Stimulated activated CD4-positive, alpha-beta T cell treated with anti-CD3 and anti-CD28 coated beads, Interleukin-4, amount 100 ng/mL, for 4 hours (primary cell): ENCODE results near the gene CCDC200.
"Not testable (repeated sequence)": the region's sequence is repeated elsewhere in the genome, so short reads cannot be mapped to it uniquely, and the experiment has no call there.

ENCODE experiments used
- DNase-seq, 2 experiments: peaks; one replicate each; pipeline ENCODE4 v3.0.0-alpha.2; 2020

The CCDC200 gene

DNA sequence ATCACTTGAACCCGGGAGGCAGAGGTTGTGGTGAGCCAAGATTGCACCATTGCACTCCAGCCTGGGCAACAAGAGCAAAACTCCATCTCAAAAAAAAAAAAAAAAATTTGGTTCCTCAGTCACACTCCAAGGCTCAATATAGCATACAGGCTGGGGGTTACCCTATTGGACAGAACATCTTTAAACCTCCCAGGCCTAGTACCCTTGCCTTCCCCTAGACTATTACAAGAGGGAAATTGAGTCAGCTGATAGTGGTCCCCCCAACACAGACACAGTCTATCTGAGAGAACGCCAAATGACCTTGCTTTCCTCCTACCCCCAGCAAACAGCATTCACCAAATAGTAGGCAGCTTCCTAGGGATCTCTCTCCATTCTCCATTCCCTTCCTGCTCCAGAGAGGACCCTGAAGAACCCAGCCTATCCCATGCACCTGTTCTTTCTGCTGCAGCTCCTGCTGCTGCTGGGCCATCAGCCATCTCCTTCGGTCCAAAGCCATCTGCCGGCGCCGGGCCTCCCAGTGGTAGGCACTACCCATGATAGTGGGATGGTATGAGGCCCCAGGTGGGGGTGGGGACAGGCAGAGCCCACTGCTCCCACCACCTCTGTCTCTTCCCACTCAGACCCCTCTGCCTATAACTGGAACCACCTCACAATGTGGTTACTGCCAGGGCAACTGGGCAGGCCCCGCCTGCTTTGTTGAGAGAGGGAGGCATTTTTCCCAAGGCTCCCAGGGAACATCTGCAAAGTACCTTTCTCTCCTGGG is at the start of gene CCDC200:
Gene CCDC200, minus strand, starts transcription at position 604 of the 763 bp plus-strand sequence. Its CDS starts 69 bp downstream, at position 535.
- not testable (repeated sequence) for DNase-seq

DNA sequence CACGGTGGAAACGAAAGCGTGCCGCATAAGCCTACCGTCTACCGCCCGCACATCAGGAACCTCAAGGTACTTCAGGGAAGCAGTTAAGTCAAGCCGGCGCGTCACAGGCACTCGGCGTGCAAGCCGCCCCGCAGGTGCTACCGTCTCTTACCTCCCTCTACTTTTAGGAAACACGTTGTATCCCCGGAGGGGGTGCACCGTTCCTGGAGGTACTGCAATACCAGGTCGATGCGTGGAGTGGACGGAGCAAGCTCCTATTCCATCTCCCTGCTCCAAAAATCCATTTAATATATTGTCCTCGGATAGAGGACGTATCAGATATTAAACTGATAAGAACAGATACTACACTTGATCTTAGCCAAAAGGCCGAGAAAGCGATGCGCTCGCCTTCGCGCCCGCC is 44.5 kb upstream of the CCDC200 start:
- not testable (repeated sequence) for DNase-seq

DNA sequence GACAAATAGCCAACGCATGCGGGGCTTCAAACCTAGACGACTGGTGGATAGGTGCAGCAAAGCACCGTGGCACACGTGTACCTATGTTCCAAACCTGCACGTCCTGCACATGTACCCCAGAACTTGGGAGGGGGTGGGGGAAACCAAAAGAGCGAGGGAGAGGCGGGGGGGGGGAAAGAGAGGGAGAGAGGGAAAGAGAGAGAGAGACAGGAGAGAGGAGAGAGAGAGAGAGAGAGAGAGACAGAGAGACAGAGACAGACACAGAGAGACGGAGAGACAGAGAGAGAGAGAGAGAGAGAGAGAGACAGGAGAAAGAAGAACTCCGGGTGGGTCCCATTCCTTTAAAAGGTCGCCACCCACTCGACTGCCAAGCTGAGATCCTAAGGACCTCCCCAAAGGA is 44.1 kb upstream of the CCDC200 start:
- DNase-seq, result not testable (repeated sequence)

DNA sequence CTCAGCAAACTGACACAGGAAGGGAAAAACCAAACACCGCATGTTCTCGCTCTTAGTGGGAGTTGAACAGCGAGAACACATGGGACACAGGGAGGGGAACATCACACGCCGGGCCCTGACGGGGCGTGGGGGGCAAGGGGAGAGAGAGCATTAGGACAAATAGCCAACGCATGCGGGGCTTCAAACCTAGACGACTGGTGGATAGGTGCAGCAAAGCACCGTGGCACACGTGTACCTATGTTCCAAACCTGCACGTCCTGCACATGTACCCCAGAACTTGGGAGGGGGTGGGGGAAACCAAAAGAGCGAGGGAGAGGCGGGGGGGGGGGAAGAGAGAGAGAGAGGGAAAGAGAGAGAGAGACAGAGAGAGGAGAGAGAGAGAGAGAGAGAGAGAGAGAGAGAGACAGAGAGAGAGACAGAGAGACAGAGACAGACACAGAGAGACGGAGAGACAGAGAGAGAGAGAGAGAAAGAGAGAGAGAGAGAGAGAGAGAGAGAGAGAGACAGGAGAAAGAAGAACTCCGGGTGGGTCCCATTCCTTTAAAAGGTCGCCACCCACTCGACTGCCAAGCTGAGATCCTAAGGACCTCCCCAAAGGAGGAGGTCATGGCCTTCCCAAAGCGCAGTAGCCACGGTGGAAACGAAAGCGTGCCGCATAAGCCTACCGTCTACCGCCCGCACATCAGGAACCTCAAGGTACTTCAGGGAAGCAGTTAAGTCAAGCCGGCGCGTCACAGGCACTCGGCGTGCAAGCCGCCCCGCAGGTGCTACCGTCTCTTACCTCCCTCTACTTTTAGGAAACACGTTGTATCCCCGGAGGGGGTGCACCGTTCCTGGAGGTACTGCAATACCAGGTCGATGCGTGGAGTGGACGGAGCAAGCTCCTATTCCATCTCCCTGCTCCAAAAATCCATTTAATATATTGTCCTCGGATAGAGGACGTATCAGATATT is 42.4 kb upstream of the CCDC200 start:
- DNase-seq, result not testable (repeated sequence)

DNA sequence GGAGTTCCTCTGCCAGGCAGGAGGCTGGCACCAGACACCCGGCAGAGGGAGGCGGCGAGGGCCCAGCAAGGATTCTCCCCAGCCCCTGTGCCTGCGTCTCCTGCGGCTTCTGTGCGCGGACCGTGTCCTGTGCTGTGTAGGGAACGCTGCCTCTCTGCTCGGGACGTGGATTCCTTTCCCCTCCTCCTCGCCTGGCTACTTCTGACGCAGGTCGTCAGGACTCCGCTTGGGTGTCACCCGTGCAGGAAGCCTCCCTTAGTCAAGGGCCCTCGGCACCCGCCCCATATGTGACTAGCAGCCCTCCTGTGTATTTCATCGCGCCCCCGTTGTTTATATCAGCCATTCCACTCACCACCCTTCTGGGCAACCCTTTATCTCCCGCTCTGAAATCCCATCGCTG is 18.0 kb upstream of the CCDC200 start:
- not testable (repeated sequence) for DNase-seq

DNA sequence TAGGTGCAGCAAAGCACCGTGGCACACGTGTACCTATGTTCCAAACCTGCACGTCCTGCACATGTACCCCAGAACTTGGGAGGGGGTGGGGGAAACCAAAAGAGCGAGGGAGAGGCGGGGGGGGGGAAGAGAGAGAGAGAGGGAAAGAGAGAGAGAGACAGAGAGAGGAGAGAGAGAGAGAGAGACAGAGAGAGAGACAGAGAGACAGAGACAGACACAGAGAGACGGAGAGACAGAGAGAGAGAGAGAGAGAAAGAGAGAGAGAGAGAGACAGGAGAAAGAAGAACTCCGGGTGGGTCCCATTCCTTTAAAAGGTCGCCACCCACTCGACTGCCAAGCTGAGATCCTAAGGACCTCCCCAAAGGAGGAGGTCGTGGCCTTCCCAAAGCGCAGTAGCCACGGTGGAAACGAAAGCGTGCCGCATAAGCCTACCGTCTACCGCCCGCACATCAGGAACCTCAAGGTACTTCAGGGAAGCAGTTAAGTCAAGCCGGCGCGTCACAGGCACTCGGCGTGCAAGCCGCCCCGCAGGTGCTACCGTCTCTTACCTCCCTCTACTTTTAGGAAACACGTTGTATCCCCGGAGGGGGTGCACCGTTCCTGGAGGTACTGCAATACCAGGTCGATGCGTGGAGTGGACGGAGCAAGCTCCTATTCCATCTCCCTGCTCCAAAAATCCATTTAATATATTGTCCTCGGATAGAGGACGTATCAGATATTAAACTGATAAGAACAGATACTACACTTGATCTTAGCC is 12.4 kb upstream of the CCDC200 start:
- not testable (repeated sequence) for DNase-seq

DNA sequence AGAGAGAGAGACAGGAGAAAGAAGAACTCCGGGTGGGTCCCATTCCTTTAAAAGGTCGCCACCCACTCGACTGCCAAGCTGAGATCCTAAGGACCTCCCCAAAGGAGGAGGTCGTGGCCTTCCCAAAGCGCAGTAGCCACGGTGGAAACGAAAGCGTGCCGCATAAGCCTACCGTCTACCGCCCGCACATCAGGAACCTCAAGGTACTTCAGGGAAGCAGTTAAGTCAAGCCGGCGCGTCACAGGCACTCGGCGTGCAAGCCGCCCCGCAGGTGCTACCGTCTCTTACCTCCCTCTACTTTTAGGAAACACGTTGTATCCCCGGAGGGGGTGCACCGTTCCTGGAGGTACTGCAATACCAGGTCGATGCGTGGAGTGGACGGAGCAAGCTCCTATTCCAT is 11.2 kb upstream of the CCDC200 start:
- not testable (repeated sequence) for DNase-seq

DNA sequence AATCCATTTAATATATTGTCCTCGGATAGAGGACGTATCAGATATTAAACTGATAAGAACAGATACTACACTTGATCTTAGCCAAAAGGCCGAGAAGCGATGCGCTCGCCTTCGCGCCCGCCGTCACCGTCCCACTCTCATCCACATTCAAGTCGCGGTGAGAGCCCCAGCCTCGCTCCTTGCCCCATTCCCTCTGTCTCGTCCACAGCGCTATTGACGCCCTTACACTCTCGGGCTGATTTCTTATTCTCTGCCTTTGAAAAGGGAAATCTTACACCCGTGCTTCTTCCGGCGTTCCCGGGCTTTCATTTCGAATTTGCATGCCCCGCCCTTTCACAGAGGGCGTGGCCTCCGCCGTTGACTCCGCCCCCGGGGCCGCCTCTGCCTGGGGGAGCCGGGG is 5.5 kb upstream of the CCDC200 start, which contains the start of gene RNU2-1:
Gene RNU2-1, minus strand, starts transcription at position 101 of the 400 bp plus-strand sequence.
- not testable (repeated sequence) for DNase-seq

DNA sequence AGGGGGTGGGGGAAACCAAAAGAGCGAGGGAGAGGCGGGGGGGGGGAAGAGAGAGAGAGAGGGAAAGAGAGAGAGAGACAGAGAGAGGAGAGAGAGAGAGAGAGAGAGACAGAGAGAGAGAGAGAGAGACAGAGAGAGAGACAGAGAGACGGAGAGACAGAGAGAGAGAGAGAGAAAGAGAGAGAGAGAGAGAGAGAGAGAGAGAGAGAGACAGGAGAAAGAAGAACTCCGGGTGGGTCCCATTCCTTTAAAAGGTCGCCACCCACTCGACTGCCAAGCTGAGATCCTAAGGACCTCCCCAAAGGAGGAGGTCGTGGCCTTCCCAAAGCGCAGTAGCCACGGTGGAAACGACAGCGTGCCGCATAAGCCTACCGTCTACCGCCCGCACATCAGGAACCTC is 4.8 kb upstream of the CCDC200 start:
- DNase-seq, result not testable (repeated sequence)

DNA sequence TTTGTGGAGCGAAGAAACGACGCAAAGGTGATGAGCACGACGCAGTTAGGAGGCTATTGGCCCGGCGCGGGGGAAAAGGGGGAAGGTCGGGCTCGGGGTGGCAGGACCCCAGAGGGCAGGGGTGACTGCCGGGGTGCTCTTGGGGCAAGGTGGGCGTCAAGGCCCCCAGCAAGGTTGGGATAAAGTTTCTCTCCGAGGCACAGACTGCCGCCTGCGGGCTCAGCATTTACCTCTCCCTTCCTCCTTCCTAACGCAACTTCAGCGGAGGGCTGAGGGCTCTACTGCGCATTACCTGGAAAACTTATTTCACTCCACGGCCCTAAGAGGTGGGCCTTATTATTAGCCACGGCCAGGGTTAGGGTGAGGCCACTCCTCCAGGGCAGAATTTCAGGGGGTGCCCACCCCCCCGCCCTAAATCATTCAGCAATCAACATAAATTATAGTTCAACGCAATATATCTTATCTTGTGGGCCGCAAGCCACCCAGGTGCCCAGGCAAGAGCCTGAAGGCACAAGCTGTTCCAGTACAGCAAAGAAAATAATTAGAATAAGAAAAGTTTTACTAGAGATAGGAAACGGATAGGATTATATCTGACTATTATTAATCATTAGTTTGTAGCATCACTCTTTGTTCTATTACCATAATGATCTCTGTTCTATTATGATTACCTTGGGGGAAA is 3.7 kb upstream of the CCDC200 start:
- not testable (repeated sequence) for DNase-seq

DNA sequence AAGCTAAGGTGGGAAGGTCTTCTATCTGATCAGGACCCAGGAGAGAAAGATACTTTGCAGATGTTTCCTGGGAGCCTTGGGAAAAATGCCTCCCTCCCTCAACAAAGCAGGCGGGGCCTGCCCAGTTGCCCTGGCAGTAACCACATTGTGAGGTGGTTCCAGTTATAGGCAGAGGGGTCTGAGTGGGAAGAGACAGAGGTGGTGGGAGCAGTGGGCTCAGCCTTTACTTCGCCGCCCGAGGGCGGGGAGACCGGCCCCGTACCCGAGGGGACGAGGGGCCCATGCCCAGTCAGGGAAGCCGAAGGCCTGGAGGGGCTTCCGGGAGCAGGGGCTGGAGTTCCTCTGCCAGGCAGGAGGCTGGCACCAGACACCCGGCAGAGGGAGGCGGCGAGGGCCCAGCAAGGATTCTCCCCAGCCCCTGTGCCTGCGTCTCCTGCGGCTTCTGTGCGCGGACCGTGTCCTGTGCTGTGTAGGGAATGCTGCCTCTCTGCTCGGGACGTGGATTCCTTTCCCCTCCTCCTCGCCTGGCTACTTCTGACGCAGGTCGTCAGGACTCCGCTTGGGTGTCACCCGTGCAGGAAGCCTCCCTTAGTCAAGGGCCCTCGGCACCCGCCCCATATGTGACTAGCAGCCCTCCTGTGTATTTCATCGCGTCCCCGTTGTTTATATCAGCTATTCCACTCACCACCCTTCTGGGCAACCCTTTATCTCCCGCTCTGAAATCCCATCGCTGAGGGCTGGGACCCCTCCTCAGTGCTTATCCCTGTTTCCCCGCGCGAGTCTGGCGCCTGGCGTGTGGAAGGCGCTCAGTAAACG is 3.0 kb upstream of the CCDC200 start:
- DNase-seq, result not testable (repeated sequence)

DNA sequence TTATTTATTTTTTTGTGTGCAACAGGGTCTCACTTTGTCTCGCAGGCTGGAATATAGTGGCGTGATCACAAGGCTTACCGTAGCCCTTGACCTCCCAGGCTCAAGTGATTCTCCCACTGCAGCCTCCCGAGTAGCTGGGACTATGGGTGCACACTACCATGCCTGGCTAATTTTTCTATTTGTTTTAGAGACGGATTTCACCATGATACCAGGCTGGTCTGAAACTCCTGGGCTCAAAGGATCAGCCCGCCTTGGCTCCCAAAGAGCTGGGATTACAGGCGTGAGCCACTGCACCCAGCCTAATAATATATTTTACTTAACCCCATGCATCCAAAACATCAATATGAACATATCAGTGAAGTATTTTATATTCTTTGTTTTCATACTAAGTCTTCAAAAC is 2.0 kb downstream of the CCDC200 start:
- no peak for DNase-seq

DNA sequence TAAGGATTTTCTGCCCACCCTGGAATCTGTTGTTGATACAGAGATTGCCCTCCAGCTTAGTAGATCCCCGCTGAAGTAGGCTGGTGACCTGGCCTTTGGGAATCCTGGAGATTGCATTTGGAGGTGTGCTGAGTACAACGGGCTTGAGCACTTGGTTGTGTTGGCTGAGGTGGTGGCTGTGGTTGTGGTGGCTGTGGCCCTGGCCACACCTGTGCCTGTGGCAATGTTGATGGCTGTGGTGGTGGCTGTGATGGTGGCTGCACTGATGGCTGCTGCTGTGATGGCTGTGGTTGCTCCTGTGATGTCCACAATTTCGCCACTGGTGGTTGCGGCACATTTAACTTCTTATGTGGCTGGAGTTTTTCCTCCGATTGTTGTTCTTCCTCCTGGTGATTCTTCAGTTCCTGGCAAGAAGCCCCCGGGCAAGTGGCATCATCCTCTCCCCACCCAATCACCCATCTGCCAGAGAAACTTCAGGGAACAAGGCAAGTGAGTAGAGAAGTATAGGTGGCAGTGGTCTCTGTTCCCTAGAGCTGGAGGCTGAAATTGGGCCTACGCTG is 4.2 kb downstream of the CCDC200 start:
- DNase-seq, result no peak

DNA sequence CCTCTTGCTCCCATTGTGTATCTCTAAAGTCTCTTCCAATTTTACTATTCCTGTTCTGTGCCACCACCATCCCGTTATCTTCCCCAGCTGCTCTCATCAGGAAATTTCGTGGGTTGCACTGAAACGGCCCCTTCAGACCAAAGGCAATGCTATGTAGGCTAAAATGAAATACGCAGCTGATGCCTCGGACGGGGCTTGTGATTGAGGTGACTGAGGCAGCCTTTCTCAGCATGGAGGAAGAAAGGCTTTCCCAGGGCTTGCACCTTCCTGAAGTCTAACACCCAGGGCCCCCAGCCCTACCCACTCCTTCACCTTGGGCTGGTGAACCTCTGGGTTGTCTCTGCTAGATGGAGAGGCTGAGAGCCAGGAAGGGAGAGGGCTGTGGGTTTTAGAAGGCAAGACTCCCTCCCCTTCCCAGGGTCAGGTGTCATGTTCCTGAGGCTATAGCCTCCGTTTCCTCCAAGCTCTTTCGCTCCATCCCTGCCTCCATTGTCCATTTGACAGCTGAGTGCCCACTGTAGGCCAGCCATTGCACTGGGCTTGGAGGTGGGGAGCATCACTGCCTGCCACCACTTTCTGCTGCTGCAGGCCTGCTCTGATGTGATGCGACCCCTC is 7.8 kb downstream of the CCDC200 start:
- DNase-seq, result no peak

DNA sequence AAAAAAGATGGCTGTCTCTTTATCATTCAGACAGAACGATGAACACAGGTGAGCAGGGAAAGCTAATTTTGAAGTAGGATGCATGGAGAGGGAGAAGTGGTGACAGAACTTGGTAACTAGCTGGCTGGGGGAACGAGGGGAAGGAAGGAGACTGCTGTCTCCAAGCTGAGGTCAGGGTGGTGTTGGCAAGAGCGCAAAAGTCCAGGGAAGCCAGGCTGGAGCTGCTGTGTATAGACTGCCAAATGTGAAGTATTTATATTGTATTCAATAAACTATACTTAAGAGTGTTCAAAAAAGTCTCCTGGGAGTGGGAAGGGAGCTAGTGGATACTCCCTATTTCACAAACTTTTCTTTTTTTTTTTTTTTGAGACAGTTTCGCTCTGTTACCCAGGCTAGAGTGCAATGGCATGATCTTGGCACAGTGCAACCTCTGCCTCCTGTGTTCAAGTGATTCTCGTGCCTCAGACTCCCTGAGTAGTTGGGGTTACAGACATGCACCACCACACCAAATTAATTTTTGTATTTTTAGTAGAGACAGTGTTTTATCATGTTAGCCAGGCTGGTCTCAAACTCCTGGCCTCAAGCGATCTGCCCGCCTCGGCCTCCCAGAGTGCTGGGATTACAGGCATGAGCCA is 8.6 kb downstream of the CCDC200 start:
- DNase-seq, result no peak

DNA sequence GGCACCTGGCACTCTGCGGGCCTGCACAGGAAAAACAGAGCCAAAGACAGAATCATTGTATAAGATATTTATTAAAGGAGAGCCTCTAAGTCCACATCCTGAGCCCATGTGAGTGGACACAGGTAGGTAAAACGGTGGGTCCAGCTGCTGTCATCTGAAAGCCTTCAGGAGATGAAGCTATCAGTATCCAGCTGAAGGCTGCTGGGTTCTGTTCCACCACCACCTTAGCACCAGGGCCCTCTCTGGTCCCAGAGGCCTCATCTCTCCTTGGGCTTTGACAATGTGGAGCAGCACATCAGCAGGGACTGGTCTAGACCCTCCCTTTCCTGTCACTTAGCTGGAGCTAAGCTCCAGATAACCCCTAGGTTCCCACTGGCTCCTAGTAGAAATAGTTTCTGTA is 9.4 kb downstream of the CCDC200 start:
- DNase-seq, result no peak

DNA sequence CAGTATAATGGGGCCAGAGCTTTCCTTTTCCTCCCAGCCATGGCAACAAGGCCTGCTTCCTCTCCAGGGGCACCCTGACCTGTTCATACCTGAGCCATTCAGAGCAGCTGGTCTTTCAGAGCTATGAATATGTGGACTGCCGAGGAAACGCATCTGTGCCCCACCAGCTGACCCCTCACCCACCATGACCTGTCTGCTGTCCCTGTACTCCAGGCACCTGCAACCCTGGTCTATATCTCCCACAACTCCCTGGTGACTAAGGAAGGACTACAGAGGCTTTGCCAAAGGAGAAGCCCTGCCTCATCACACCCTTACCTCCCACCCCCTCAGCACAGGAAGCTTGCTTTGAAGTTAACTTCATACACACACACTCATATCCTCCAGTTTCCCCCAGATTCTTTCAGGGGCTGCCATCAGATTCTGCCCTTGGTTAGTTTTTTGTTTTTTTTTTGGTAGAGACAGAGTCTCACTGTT is 10.8 kb downstream of the CCDC200 start:
- peak in 1 of 2 experiments; percentile 57 for DNase-seq

DNA sequence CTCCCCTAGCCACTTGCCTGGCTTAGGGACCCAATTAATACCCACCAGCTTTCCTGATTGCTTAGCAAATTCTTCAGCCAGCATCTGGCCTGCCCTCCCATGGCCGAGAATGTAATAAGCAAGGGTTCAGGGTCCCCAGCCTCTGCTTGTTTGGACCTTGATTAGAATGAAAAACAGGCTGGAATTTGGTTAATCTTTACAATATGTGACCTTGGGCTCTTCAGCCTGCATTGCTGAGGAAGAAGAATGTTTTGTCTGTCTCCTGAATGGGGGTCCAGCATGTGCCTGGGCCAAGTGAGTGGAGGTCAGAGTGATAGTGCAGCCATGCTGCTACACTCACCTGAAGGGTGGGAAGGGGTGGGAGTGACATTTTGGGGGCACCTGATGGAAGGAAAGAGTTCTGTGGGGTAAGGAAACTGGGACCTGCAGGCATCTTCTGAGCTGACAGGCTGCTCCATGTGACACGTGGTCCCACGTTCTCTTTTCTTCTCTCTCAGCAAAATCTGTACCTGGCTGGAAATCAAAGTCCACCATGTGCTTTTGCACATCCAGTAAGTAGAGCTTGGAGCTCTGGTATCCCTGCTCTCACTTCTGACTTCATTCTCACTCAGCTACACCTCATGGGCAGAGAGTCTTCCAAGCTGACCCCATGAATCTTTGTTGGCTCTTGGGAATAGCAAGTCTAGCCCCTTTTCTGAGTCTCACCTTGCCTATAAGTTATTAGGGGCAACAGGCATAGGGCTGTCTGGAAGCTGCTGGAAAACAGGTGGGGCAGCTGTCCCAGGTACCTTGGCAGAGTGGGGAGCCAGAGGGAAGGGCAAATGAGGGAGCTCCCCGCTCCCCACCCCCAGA is 11.4 kb downstream of the CCDC200 start:
- DNase-seq, result no peak

DNA sequence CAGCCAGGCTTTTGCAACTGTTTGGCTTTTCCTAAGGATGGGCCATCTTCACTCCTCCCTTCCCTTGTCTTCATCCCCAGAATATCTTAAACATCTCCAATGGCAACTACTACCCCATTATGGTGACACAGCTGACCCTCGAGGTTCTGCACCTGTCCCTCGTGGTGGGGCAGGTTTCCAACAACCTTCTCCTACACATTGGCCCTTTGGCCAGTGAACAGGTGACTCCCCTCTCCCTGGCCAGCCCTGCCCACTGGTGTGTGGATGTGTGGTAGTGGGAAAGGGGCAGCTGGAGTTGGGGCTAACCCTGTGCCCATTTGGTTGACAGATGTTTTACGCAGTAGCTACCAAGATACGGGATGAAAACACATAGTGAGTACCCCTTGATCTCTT is 12.1 kb downstream of the CCDC200 start:
- DNase-seq, result no peak
